Heart left ventricle (tissue), 13 donors: ENCODE data around the gene RAB27B.

Experiments used
- POLR2A ChIP-seq, 2 donors: fragments of 450-650 bp; IDR thresholded peaks; one replicate each; pipeline ENCODE4 v1.6.1; 2017; ENCODE audit warnings: antibody characterized with exemption in 2 of 2, mild to moderate bottlenecking in 2 of 2, moderate library complexity in 2 of 2
- TF ChIP-seq, protein P1 (sequence below), 12 donors: fragments of 200-600 bp; sonication (generic) in 4 of 12; IDR thresholded peaks; one replicate each; pipeline versions ENCODE4 v1.5.0 to v1.8.0; 2018 to 2022; ENCODE audit warnings: antibody characterized with exemption in 12 of 12, mild to moderate bottlenecking in 5 of 12
- donor health status: ischemic (EF 13 %, LVEDD 7.1; RV severe dilation, severe dysfunction).
- donor health status: DM: no; HTN: yes; CAD: no.
- donor health status: DM: no; HTN: no; CAD: no.
- donor health status: ischemic (EF 25% LVEDD 6.9; RV normal size, moderate dysfunction).
- donor health status: ischemic (EF 25% LVEDD 5.7; RV mildly dilated, moderate dysfunction).
- donor health status: ischemic (EF 35%, LVEDD 5.7; RV mildly dilated, moderate dysfunction).
- donor health status: nonischemic (EF 11% LVEDD 7.7; RV severe dilation, severe dysfunction).
- donor health status: DM: yes; HTN: yes; CAD: no.
- donor health status: PGD.
- donor health status: ischemic (EF 29% LVEDD 5.4; RV normal size, mild dysfunction).
- donor health status: nonischemic (EF 23%, LVEDD 6.1; RV moderate dilation, normal function).

DNA sequence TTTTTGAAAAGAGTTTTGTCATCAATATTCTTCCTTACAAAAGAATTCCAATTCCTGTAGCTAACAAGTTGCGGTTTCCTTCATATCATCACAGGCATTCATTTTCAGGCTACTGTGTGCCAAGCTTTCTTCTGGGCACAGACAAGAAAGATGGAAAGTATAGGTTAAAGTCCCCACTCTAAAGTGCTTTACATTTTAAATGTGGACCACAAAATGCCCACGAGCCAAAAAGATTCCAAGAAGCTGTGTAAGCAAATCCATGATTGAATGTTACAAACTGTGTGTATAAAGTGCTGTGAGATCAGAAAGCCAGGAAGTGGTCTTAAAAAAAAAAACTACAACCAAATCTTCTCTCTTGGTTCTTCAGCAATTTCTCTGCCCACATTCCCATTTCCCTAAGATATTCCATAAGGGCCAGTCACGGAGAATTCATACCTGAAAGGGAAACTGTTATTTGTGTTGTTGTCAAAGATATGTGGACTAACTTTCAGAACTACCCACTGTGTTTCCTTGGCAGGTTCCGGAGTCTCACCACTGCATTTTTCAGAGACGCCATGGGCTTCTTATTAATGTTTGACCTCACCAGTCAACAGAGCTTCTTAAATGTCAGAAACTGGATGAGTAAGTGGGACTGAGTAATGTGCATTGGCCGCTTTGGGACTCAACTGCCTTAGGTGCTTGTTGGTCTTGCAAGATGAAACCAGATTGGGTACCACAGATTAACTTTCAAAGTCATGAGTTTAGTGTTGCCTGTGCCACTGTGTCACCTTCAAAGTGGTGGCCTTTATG is 55.7 kb downstream of the RAB27B start:
- TF ChIP-seq POLR2A (IDR thresholded peaks at IDR 0.05): no peak
- TF ChIP-seq, protein P1, sequence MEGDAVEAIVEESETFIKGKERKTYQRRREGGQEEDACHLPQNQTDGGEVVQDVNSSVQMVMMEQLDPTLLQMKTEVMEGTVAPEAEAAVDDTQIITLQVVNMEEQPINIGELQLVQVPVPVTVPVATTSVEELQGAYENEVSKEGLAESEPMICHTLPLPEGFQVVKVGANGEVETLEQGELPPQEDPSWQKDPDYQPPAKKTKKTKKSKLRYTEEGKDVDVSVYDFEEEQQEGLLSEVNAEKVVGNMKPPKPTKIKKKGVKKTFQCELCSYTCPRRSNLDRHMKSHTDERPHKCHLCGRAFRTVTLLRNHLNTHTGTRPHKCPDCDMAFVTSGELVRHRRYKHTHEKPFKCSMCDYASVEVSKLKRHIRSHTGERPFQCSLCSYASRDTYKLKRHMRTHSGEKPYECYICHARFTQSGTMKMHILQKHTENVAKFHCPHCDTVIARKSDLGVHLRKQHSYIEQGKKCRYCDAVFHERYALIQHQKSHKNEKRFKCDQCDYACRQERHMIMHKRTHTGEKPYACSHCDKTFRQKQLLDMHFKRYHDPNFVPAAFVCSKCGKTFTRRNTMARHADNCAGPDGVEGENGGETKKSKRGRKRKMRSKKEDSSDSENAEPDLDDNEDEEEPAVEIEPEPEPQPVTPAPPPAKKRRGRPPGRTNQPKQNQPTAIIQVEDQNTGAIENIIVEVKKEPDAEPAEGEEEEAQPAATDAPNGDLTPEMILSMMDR (IDR thresholded peaks at IDR 0.05): no peak
